ENCODE measurements around the gene ILDR1.

DNA sequence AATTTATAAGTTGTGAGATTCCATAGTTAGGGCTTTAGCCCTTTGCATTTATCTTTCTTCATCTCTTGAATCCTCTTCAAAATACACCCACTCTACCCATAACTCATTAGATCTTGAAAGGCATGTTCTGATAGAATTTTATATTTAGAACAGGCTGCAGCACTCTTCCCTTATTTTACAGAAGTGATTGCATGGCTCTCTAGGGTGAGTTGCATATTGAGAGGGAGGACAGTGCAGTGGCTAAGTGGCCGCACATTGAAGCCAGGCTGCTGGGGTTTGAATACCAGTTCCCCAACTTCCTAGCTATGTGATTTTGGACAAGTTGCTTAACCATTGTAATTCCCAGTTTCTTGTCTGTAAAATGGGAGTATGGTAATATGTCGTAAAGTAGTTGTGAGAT is 35.6 kb upstream of the ILDR1 start:
- TF ChIP-seq POLR2A (IDR thresholded peaks at IDR 0.05; ENCODE audit: low read length) (no peak), GATA1 (IDR thresholded peaks at IDR 0.05; ENCODE audit: low read depth, low read length) (no peak)
